ENCODE data around the gene ATP6V0C.

GRCh38 chr16:2482249-2482648 is 31.5 kb upstream of the ATP6V0C start:
- TF ChIP-seq EZH2 (IDR thresholded peaks at IDR 0.05; ENCODE audit: borderline replicate concordance, low read length), result no peak
- TF ChIP-seq, protein P1, sequence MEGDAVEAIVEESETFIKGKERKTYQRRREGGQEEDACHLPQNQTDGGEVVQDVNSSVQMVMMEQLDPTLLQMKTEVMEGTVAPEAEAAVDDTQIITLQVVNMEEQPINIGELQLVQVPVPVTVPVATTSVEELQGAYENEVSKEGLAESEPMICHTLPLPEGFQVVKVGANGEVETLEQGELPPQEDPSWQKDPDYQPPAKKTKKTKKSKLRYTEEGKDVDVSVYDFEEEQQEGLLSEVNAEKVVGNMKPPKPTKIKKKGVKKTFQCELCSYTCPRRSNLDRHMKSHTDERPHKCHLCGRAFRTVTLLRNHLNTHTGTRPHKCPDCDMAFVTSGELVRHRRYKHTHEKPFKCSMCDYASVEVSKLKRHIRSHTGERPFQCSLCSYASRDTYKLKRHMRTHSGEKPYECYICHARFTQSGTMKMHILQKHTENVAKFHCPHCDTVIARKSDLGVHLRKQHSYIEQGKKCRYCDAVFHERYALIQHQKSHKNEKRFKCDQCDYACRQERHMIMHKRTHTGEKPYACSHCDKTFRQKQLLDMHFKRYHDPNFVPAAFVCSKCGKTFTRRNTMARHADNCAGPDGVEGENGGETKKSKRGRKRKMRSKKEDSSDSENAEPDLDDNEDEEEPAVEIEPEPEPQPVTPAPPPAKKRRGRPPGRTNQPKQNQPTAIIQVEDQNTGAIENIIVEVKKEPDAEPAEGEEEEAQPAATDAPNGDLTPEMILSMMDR (conservative IDR thresholded peaks at IDR 0.05 in 1 of 2, IDR thresholded peaks at IDR 0.05 in 1 of 2; ENCODE audit: extremely low read depth in 1 of 2, insufficient read depth in 1 of 2, low read depth in 1 of 2, low read length in 2 of 2), result no peak
